ENCODE results near the gene ZNF302. TPM values are rescaled to one million over a fixed set of nuclear protein-coding genes. Genes with fewer than 3 reads are reported as not detected.

The ZNF302 gene
- total and polyA plus RNA-seq, 8 donors, result 23.8 to 94.2 (median 80.6) TPM

DNA sequence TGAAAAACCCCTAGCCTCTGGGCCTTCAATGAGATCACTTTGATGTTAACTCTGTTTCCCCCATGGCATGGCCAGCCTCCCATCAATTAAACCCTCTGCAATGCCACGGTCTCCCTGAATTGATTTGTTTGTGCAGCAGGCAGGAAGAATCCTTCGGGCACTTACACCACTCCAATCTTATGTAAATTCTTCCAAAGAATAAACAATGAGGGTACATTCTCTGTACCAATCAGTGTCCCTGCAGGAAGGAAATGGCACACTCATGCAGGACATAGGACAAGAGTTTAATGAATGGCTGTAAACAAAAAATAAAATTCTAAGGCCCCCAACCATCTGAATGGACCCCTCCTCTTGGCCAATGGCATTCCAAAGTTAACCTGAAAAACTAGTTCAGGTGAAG is 22.7 kb upstream of the ZNF302 start:
- H3K27ac ChIP-seq, result no peak overlapping the region
- intact Hi-C loops (cut with DNase I), result no loop called here
- DNase-seq, result no peak
- no peaks in the 10 kb centered on the region for H3K36me3 ChIP-seq
- TF ChIP-seq, protein P1, sequence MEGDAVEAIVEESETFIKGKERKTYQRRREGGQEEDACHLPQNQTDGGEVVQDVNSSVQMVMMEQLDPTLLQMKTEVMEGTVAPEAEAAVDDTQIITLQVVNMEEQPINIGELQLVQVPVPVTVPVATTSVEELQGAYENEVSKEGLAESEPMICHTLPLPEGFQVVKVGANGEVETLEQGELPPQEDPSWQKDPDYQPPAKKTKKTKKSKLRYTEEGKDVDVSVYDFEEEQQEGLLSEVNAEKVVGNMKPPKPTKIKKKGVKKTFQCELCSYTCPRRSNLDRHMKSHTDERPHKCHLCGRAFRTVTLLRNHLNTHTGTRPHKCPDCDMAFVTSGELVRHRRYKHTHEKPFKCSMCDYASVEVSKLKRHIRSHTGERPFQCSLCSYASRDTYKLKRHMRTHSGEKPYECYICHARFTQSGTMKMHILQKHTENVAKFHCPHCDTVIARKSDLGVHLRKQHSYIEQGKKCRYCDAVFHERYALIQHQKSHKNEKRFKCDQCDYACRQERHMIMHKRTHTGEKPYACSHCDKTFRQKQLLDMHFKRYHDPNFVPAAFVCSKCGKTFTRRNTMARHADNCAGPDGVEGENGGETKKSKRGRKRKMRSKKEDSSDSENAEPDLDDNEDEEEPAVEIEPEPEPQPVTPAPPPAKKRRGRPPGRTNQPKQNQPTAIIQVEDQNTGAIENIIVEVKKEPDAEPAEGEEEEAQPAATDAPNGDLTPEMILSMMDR (IDR thresholded peaks at IDR 0.05), result no peak
- no peak for ATAC-seq
- H3K27me3 ChIP-seq, result no peaks in the 10 kb centered on the region
- no peaks in the 10 kb centered on the region for H3K4me1 ChIP-seq
- no peak overlapping the region for H3K4me3 ChIP-seq
- peaks cover 0 to 7% of the 10 kb centered on the region in 2 donors for H3K9me3 ChIP-seq

DNA sequence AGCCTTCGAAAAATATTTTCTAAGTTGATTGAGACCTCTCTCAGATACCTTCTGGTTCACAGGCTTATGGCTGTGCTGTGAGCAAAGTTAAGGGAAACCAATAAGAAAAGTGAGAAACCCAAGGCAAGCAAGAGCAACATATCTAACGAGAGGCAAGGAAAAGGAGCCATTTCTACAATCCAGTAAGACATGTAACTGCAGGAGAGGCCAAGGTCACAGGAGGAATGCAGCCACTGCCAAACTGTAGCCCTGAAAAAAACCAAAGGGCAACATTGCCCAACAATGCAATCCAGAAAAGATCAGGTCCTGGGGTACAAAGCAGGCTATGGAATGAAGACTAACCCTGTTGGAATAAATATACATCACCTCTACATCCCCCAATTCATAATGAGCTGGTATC is 21.8 kb upstream of the ZNF302 start:
- no peak overlapping the region for H3K27ac ChIP-seq
- no peaks in the 10 kb centered on the region for H3K36me3 ChIP-seq
- intact Hi-C loops (cut with DNase I), result no loop called here
- no peaks in the 10 kb centered on the region for H3K27me3 ChIP-seq
- H3K9me3 ChIP-seq, result peaks cover 0 to 7% of the 10 kb centered on the region in 2 donors
- no peak overlapping the region for H3K4me3 ChIP-seq
- TF ChIP-seq, protein P1 (IDR thresholded peaks at IDR 0.05), result no peak
- no peak for ATAC-seq
- DNase-seq, result no peak
- H3K4me1 ChIP-seq, result no peaks in the 10 kb centered on the region

DNA sequence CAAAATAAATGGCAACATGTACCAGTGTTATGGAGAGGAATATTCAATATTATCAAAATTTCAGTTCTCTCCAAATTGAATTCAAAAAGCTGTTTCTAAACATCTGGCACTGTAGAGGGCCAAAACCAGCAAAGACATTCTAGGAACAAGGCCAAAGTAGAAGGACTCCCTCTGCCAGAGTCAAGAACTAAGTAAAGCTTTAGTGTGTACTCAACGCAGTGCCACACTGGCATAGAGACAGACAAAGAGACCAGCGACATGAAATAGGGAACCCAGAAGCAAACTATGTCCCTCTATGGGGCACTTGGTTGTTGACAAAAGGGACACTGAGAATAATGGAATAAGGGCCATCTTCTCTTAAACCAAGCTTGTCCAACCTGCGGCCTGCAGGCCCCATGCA is 16.1 kb upstream of the ZNF302 start:
- no peaks in the 10 kb centered on the region for H3K27me3 ChIP-seq
- peaks cover 0 to 8% of the 10 kb centered on the region in 2 donors for H3K4me1 ChIP-seq
- DNase-seq (no peak), ATAC-seq (peak; percentile 92)
- H3K36me3 ChIP-seq, result no peaks in the 10 kb centered on the region
- H3K9me3 ChIP-seq, result no peaks in the 10 kb centered on the region
- no peak overlapping the region for H3K4me3 ChIP-seq
- TF ChIP-seq, protein P1 (IDR thresholded peaks at IDR 0.05), result no peak
- no peak overlapping the region for H3K27ac ChIP-seq
- intact Hi-C loops (cut with DNase I), result no loop called here

- no peaks in the 10 kb centered on the region for H3K36me3 ChIP-seq
- DNase-seq (no peak), ATAC-seq (peak; percentile 45)
- intact Hi-C loops (cut with DNase I), result no loop called here
- no peak overlapping the region for H3K27ac ChIP-seq
- H3K4me1 ChIP-seq, result peaks cover 0 to 13% of the 10 kb centered on the region in 2 donors
- TF ChIP-seq, protein P1 (IDR thresholded peaks at IDR 0.05), result peak; percentile 33 to 38
- H3K9me3 ChIP-seq, result no peaks in the 10 kb centered on the region
- no peaks in the 10 kb centered on the region for H3K27me3 ChIP-seq
- H3K4me3 ChIP-seq, result no peak overlapping the region
Measured at GRCh38 chr19:34662919-34663318, 14.6 kb upstream of the ZNF302 start.

- ATAC-seq (no peak), DNase-seq (no peak)
- TF ChIP-seq, protein P1 (IDR thresholded peaks at IDR 0.05), result no peak
- intact Hi-C loops (cut with DNase I), result no loop called here
- Histone ChIP-seq H3K9me3 (no peaks in the 10 kb centered on the region), H3K27me3 (no peaks in the 10 kb centered on the region), H3K36me3 (no peaks in the 10 kb centered on the region), H3K27ac (no peak overlapping the region), H3K4me3 (no peak overlapping the region), H3K4me1 (peaks cover 0 to 18% of the 10 kb centered on the region in 2 donors)
Measured at GRCh38 chr19:34664168-34664567, 13.3 kb upstream of the ZNF302 start.
